Bone marrow (tissue), 2 donors: ENCODE data around the gene GPR183.
A peak's percentile ranks its signal among the peaks of the same experiment; 100 is the strongest.

Experiments used
- DNase-seq, 2 donors: peaks; one replicate each; lab custom pipeline; 2025; lab: John Stamatoyannopoulos, UW

GPR183 gene

GRCh38 chr13:99307247-99307646, at the start of gene GPR183:
GPR183 (minus strand) TSS chr13:99307399; CDS start chr13:99296145, 11,254 bp downstream.
- peak in 1 of 2 donors; percentile 71 for DNase-seq

DNA sequence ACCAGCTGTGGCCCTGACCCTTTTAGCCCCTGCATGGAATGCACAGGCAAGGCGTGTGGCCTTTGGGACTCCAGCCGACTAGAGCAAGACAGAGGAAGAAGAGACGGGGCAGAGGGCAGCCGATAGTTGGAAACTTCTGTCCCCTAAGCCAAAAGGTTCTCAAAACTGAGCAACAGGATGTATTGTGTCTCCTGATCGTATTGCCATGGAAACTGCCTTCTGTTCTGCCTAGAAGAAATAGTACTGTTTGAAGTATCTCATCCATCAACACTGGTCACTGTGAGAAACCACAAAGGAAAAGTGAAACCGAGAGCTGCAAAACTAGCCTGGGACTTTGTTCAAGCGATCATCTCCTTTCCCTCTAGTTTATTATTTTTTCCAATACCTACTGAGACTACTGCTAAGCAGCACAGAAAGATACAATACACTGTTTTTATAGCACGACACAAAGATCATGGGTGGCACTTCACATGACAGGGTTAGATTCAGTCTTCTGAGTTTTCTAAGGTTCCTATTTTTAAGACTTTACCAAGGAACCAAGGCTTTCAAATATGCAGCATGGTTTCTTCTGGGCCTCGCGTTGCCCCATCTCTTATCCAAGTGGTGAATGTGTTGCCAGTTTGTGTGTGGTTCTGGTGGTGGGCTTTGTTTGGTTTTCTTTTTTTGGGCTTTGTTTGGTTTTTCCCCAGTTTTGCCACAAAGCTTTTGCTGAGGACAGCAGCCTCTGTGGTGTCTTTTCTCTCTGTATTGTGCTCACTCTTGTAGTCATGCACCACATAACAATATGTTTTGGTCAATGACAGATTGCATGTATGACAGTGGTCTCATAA, 49.3 kb upstream of the GPR183 start:
- DNase-seq, result peak; percentile 17 to 98

DNA sequence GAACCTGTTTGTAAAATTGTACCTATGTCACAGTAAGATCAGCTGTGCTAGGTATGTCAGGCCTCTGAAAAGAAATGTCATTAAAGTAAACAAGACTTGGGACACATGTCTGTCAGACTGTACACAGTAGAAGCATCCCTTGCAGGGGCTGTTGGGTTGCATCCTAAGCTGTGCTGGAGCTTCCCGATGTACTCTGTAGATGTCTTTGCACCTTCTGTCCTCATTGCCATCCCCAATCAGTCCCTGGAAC, 48.7 kb upstream of the GPR183 start:
- DNase-seq, result no peak

DNA sequence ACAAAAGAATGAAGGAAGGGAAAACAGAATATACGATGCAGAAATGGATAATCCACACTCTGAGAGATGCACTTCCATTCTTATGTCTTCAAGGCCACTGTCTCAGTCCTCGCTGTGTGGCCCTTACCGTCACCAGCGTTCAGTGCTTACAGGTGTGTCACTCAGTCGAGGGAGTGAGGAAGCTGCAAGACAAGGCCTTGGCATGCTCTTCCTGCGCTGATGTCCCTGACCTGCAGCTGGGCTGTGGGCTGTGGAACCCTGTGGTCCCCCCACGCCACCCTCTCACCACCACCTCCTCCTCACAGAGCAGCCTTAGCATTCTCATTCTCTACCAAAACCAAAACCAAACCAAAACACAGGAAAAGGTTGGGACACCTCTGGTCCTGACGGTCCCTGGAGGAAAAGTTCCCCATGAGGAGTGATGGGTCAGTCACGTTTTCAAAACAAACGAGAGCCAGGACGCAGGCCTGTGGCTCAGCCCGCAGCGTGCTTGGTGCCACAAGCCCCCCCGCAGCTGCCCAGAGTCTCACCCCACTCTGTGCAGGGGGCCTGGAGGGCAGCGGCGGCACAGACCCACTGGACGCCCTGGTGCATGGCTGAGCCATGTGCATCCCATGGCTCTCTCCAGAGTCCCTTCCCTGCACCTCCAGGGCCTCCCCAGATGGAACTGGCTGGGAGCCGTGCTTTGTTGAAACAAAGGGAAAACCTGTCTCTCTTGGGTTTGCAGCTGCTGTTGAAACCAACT, 48.2 kb upstream of the GPR183 start:
- DNase-seq, result no peak

DNA sequence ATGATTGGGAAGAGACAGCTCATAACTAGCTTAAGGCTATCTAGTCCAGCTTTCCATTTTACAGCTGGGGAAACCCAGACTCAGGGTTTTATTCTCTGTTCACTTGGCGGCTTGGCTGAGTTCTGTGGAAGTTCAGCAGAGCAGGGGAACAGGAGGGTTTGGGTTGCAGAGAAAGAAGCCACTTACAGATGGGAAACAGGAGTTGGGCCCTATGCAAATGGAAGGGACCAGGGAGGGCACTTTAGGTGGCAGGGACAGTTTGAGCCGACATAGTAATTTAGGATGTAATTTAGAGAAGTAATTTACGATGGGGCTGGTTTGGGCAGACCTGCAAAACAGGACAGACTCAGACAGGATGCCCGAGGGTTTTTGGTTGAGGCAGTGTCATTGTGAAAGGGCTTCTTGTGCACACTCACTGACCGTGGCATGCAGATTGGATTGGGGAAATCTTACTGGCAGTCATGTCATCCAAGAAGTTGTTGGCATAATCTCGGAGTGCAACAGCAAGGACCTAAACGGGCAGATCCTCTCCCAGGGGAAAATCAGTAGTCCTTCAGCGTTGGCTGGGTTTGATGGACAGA, 47.3 kb upstream of the GPR183 start:
- peak in 1 of 2 donors; percentile 38 for DNase-seq

DNA sequence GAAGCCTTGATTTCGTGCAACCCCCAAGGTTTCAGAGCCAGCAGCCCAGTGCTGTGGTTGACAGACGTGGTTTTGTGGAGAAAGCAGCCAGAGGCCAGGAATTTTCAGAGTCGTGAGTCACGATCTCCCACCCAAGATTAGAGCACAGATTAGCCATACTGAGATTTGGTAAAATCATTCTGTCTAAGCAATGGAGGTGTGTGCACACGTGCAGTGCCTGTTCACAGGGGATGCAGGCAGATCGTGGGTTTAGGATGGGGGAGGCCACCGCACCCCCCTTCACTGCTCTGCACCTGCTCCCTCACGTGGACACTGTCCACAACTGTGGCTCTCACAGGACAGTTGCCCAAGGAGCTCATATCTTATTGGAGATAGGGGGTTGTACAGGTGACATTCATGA, 46.6 kb upstream of the GPR183 start:
- no peak for DNase-seq

GRCh38 chr13:99353246-99353600, 46.0 kb upstream of the GPR183 start:
- no peak for DNase-seq

GRCh38 chr13:99352351-99353245, 45.4 kb upstream of the GPR183 start:
- no peak for DNase-seq

GRCh38 chr13:99351772-99352171, 44.6 kb upstream of the GPR183 start:
- no peak for DNase-seq

DNA sequence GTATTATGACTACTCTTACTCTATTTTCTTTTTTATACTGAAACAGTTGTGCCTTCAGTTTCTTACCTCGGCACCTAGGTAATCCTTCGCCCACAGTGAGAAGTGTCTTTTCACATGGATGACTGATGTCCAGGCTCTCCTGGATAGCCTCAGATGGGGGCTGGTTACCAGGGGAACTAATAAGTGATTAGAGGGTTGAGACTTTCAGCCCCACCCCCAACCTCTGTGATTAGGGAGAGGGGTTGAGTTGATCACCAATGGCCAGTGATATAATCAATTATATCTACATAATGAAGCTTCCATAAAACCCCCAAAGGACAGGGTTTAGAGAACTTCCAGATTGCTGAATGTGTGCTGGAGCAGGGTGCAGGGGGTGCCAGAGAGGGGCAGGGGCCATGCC, 43.0 kb upstream of the GPR183 start:
- no peak for DNase-seq

DNA sequence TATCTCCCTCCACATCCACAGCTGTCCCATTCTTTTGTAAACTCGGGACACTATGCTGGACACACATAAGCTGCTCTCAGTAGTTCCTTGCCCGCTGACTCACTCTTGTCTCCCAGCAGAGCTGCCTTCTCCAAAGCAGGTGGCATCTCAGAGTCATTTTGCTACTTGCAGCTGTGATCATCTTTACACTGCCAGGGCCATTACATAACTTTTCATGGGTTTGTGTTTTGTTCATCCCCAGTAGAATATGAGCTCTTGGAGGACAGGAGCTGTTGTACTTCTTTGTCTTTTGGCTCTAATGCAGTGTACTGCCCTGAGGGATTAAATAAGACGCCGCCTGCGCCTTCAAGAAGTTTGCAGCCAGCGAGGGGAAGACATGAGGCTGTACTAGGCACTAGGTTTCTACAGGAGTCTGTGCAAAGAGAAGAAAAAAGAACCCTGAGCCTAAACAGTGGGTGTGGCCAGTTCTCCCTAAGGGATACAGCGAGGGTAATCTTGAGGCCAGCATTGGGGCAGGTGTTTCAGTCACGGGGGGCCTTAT, 40.8 kb upstream of the GPR183 start:
- no peak for DNase-seq

- DNase-seq, result no peak
Measured at GRCh38 chr13:99347335-99347878, 40.2 kb upstream of the GPR183 start.

DNA sequence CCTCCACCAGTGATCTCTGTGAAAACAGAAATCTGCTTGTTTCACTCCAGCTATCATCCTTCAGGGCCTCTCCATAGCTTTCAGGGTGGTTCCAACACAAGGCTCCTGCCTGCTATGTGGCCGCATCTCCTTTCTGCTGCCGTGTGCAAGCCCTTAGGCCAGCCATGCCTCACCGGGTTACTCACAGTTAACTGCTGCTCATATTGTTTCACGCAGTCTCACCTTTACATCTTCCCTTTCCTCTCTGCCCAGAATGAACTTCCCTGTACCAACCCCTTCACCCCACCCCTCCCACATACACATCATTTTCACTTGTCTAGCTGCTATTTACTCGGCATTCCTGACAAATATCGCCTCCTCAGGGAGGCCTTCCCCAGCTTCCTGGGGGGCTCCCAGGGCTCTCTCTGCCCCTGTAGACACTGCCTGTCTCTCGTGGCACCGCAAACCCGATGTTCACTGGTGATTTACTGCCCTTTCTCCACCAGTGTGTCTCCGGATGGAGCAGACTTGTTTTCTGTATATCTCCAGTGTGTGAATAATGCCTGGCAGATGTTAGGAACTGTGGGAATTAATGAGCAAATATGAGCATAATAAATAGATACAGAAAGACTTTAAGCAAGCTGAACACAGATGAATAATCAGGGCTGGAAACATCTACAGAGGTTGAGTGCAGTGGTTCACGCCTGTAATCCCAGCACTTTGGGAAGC, 39.3 kb upstream of the GPR183 start:
- no peak for DNase-seq

DNA sequence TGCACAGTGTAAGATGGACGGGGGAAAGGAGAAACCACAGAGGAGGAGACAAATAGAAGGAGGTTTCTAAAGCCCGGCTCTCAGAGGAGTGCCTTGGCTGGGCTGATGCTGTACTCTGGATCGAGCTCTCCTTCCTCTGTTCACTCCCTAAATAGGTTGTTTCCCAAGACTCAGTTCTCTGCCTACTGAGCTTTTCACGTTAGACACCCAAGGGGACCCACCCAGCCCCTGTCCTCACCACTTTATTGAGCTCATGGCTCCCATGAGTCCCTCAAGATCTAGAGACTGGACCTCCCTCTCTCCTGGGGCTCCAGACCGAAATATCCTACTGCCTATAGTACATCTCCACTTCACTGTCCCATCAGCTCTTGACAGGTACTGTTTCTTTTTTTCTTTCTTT, 38.1 kb upstream of the GPR183 start:
- DNase-seq, result no peak

- no peak for DNase-seq
Measured at GRCh38 chr13:99344610-99345208, 37.5 kb upstream of the GPR183 start.

DNA sequence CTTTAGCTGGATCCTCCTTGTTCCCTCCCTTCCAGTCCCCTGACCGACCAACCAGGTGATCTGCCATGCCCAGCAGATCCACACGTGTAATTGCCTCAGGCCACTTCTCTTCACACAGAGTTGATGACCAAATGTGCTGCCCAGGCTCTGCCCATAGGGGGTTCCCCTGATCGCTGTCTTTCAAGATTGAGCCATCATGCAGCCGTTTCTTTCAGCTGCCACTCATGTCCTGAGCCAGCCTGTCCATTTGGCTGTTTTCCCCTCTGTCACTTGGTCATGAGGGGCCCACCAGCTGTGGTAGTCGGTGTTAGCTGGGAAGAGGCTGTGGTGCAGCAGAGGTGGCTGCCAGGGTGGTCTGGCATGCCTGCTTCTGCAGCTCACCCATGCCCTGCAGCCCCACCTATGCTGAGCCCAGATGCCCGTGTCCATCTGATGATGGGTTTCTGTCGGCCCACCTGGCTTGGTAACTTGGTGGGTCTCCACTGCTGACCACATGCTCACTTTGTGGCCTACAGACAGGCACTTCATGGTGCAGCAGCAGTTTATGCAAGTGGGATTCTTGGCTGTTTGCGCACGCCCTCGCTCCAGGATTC, 35.6 kb upstream of the GPR183 start:
- DNase-seq, result no peak

- no peak for DNase-seq
Measured at GRCh38 chr13:99341969-99342722, 34.9 kb upstream of the GPR183 start.

DNA sequence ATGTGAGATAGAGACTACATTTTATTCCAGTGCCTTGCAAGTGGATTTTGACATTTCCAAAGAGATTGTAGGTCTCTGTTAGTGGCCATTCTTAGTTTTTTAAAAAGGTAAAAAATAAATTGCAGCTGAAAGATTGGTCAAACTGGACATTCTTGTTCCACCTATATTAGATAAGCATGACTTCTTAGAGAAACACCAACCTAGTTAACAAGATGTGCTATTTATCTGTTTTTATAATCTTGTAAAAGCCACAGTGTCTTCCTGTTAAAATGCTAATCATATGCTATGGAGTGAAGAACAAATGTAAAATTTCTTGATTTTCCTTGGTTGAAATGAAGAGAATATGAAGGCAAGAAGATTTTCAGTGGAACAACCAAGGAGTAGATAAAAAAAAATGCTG, 33.4 kb upstream of the GPR183 start:
- no peak for DNase-seq

DNA sequence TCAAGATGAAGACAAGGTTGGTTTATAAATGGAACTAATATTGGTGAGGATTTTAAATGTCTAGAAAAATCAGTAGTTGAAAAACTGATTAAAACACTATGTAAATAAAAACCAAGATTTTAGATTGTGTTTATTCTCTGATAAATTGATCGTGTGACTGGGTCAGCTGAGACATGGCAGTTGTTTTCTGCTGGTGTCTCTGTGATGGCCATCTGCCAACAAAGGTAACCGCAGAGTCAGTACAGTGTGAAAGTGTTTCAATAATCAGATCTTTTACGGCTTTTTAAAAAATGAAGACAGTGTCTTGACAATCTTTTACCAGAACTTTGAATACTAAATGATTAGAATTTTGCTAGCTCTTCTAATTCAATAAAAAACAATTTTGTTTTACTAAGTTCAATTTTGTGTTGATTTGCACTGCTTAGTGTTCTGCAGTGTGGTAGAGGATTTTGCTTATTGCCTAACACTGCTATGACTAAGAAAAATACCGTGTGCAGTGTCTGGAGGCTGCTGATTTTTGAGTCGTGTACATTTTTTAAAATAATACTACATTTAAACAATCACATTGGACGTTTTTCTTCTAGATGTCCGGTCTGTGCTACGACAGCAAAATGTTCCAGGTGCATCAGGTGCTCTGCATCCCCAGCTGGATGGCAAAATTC, 32.7 kb upstream of the GPR183 start:
- no peak for DNase-seq
